Lower leg skin (tissue), 3 donors: ENCODE results near the gene RCN2.

ENCODE experiments used
- POLR2A ChIP-seq, 2 donors: fragments of 450-650 bp; IDR thresholded peaks; one replicate each; pipeline ENCODE4 v1.6.1; 2016 to 2017; ENCODE audit warnings: antibody characterized with exemption in 2 of 2, mild to moderate bottlenecking in 1 of 2, moderate library complexity in 1 of 2
- TF ChIP-seq, protein P1 (sequence below), 3 donors: fragments of 450-650 bp; IDR thresholded peaks; one replicate each; pipeline ENCODE4 v1.5.1; 2016; ENCODE audit warnings: antibody characterized with exemption in 3 of 3, mild to moderate bottlenecking in 3 of 3, moderate library complexity in 2 of 3

DNA sequence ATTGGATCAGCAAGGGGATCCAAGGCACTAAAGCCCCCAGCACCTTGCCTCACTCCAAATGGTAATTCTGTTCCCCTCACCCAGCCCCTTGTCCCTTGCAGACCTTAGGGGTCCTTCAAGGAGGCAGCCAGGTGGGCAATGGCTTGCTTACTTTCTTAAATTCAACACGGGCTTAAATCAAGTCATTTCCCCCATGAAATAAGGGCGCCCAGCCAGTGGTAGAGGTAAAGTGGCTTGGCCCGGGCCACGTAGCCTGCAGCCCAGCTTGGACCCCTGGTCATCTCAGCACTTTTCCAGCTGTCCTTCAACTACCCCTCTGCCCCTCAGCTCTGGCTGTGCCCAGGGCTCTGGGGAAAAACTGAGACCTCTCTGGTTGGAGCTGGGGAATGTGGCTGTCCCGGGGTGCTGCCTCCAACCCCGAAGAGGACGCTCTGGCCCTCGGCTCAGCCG is 64.6 kb downstream of the RCN2 start:
- TF ChIP-seq, protein P1, sequence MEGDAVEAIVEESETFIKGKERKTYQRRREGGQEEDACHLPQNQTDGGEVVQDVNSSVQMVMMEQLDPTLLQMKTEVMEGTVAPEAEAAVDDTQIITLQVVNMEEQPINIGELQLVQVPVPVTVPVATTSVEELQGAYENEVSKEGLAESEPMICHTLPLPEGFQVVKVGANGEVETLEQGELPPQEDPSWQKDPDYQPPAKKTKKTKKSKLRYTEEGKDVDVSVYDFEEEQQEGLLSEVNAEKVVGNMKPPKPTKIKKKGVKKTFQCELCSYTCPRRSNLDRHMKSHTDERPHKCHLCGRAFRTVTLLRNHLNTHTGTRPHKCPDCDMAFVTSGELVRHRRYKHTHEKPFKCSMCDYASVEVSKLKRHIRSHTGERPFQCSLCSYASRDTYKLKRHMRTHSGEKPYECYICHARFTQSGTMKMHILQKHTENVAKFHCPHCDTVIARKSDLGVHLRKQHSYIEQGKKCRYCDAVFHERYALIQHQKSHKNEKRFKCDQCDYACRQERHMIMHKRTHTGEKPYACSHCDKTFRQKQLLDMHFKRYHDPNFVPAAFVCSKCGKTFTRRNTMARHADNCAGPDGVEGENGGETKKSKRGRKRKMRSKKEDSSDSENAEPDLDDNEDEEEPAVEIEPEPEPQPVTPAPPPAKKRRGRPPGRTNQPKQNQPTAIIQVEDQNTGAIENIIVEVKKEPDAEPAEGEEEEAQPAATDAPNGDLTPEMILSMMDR (IDR thresholded peaks at IDR 0.05): no peak
- TF ChIP-seq POLR2A (IDR thresholded peaks at IDR 0.05): no peak
